Keratinocyte (primary cell): Measurements from ENCODE around the gene HK2.

ENCODE experiments used
- CTCF ChIP-seq, 3 experiments: IDR thresholded peaks in 1 of 3; conservative IDR thresholded peaks in 1 of 3; optimal IDR thresholded peaks in 1 of 3; 2 replicates in 2 of 3; 3 replicates in 1 of 3; pipeline versions ENCODE3 to v1.5.1; 2011; ENCODE audit warnings: low read length in 3 of 3, mild to moderate bottlenecking in 3 of 3, moderate library complexity in 2 of 3, control low read depth in 1 of 3, inconsistent platforms in 1 of 3; ENCODE audit not compliant: insufficient read depth in 2 of 3; ENCODE audit errors: extremely low read depth in 1 of 3
- EZH2 ChIP-seq: IDR thresholded peaks from one replicate; pipeline ENCODE4 v1.6.1; 2012; ENCODE audit warnings: inconsistent platforms, mild to moderate bottlenecking, low read length, moderate library complexity

- TF ChIP-seq CTCF (optimal IDR thresholded peaks at IDR 0.05 in 1 of 3, IDR thresholded peaks at IDR 0.05 in 1 of 3, conservative IDR thresholded peaks at IDR 0.05 in 1 of 3; ENCODE audit: extremely low read depth in 1 of 3, insufficient read depth in 2 of 3, low read length in 3 of 3) (no peak), EZH2 (no peak)
Observed at GRCh38 chr2:74860521-74860920, 26.6 kb downstream of the HK2 start.
